H54 (cell line): ENCODE measurements around the gene ASCC3.
"Not testable (repeated sequence)": the region's sequence is repeated elsewhere in the genome, so short reads cannot be mapped to it uniquely, and the experiment has no call there.

Experiments used
- DNase-seq: peaks from one replicate; pipeline ENCODE4 v3.0.0; 2011; ENCODE audit warnings: low spot score, mixed read lengths; ENCODE audit not compliant: insufficient read length
- FAIRE-seq: peaks from 3 replicates; lab custom pipeline; 2011; peaks lifted over from hg19 to GRCh38; lab: Jason Lieb, UNC
- POLR2A ChIP-seq: IDR thresholded peaks from 2 replicates; pipeline ENCODE4 v1.6.1; 2011; ENCODE audit warnings: low read depth, mild to moderate bottlenecking, low read length

Gene ASCC3

GRCh38 chr6:100851819-100852218 is 29.3 kb downstream of the ASCC3 start:
- FAIRE-seq (no peak), DNase-seq (no peak)
- TF ChIP-seq POLR2A = no peak

- FAIRE-seq = no peak
- no peak for DNase-seq
- TF ChIP-seq POLR2A = no peak
Observed at GRCh38 chr6:100850174-100850573, 31.0 kb downstream of the ASCC3 start.

- TF ChIP-seq POLR2A = no peak
- DNase-seq (no peak), FAIRE-seq (no peak)
Observed at GRCh38 chr6:100846276-100846675, 34.9 kb downstream of the ASCC3 start.

- FAIRE-seq (no peak), DNase-seq (no peak)
- no peak for TF ChIP-seq POLR2A
Observed at GRCh38 chr6:100845676-100846075, 35.5 kb downstream of the ASCC3 start.

GRCh38 chr6:100839419-100839818 is 41.7 kb downstream of the ASCC3 start:
- no peak for TF ChIP-seq POLR2A
- DNase-seq (no peak), FAIRE-seq (no peak)

- FAIRE-seq (no peak), DNase-seq (no peak)
- no peak for TF ChIP-seq POLR2A
Observed at GRCh38 chr6:100838011-100838410, 43.1 kb downstream of the ASCC3 start.

- no peak for DNase-seq
- no peak for FAIRE-seq
- no peak for TF ChIP-seq POLR2A
Observed at GRCh38 chr6:100833972-100834574, 47.1 kb downstream of the ASCC3 start.

GRCh38 chr6:100829077-100829595 is 52.0 kb downstream of the ASCC3 start:
- FAIRE-seq, DNase-seq: not testable (repeated sequence)

GRCh38 chr6:100823041-100823440 is 58.1 kb downstream of the ASCC3 start:
- FAIRE-seq = no peak
- DNase-seq = no peak
- no peak for TF ChIP-seq POLR2A

GRCh38 chr6:100818066-100818465 is 63.1 kb downstream of the ASCC3 start:
- FAIRE-seq = no peak
- no peak for DNase-seq
- no peak for TF ChIP-seq POLR2A

GRCh38 chr6:100810015-100810414 is 71.1 kb downstream of the ASCC3 start:
- DNase-seq (no peak), FAIRE-seq (no peak)
- TF ChIP-seq POLR2A = no peak

GRCh38 chr6:100809346-100809745 is 71.8 kb downstream of the ASCC3 start:
- FAIRE-seq (no peak), DNase-seq (no peak)
- TF ChIP-seq POLR2A = no peak

- FAIRE-seq = no peak
- DNase-seq = no peak
- TF ChIP-seq POLR2A = no peak
Observed at GRCh38 chr6:100808638-100809275, 72.4 kb downstream of the ASCC3 start.

- no peak for TF ChIP-seq POLR2A
- FAIRE-seq (no peak), DNase-seq (no peak)
Observed at GRCh38 chr6:100806296-100806695, 74.8 kb downstream of the ASCC3 start.
